GM23248 (cell line): ENCODE results near the gene XBP1. TPM values are rescaled to one million over a fixed set of nuclear protein-coding genes. Genes with fewer than 3 reads are reported as not detected.

ENCODE experiments used
- DNase-seq: peaks from one replicate; pipeline ENCODE4 v3.0.0-alpha.2; 2015
- H2AFZ ChIP-seq: fragments of 200-600 bp; sonication (generic); 2 replicates; pipeline ENCODE4 v1.6.1; 2016; ENCODE audit warnings: antibody characterized with exemption
- H3F3A ChIP-seq: fragments of 200-600 bp; sonication (generic); 2 replicates; pipeline ENCODE4 v1.6.1; 2016; ENCODE audit warnings: mild to moderate bottlenecking, antibody characterized with exemption, mixed run types; ENCODE audit not compliant: insufficient read depth
- H3K27ac ChIP-seq: fragments of 200-600 bp; sonication (generic); 2 replicates; pipeline ENCODE4 v1.5.1; 2016; ENCODE audit warnings: mild to moderate bottlenecking
- H3K27me3 ChIP-seq: fragments of 200-600 bp; sonication (generic); replicated peaks from 2 replicates; pipeline ENCODE4 v1.6.1; 2016; ENCODE audit warnings: mild to moderate bottlenecking; ENCODE audit not compliant: insufficient read depth
- H3K36me3 ChIP-seq: fragments of 200-600 bp; sonication (generic); 2 replicates; pipeline ENCODE4 v1.6.1; 2016; ENCODE audit warnings: low read depth, mild to moderate bottlenecking
- H3K4me1 ChIP-seq: fragments of 200-600 bp; sonication (generic); 2 replicates; pipeline ENCODE4 v1.6.1; 2016; ENCODE audit warnings: mild to moderate bottlenecking; ENCODE audit not compliant: insufficient read depth
- H3K4me2 ChIP-seq: fragments of 200-600 bp; sonication (generic); one replicate; pipeline ENCODE4 v1.6.1; 2016; ENCODE audit warnings: mild to moderate bottlenecking; ENCODE audit not compliant: unreplicated experiment
- H3K4me3 ChIP-seq: fragments of 200-600 bp; sonication (generic); 2 replicates; pipeline ENCODE4 v1.5.1; 2016; ENCODE audit warnings: mild to moderate bottlenecking
- H3K79me2 ChIP-seq: fragments of 200-600 bp; sonication (generic); 2 replicates; pipeline ENCODE4 v1.6.1; 2016; ENCODE audit warnings: mild to moderate bottlenecking; ENCODE audit not compliant: insufficient read depth
- H3K9ac ChIP-seq: fragments of 200-600 bp; sonication (generic); 2 replicates; pipeline ENCODE4 v1.6.1; 2016; ENCODE audit warnings: mild to moderate bottlenecking
- H3K9me2 ChIP-seq: fragments of 200-600 bp; sonication (generic); 2 replicates; pipeline ENCODE4 v1.6.1; 2016; ENCODE audit warnings: mixed run types, mild to moderate bottlenecking, moderate library complexity; ENCODE audit not compliant: insufficient read depth
- H3K9me3 ChIP-seq: fragments of 200-600 bp; sonication (generic); one replicate; pipeline ENCODE4 v1.6.1; 2017; ENCODE audit warnings: low read depth
- H4K20me1 ChIP-seq: fragments of 200-600 bp; sonication (generic); 2 replicates; pipeline ENCODE4 v1.6.0; 2016; ENCODE audit not compliant: insufficient read depth
- EZH2 ChIP-seq: fragments of 200-600 bp; sonication (generic); IDR thresholded peaks from 2 replicates; pipeline ENCODE4 v1.6.1; 2018; ENCODE audit warnings: antibody characterized with exemption, mild to moderate bottlenecking; ENCODE audit not compliant: insufficient read depth, poor library complexity, severe bottlenecking
- EZH2phosphoT487 ChIP-seq: fragments of 200-600 bp; sonication (generic); IDR thresholded peaks from 2 replicates; pipeline ENCODE4 v1.6.1; 2018; ENCODE audit warnings: antibody characterized with exemption, moderate library complexity, mild to moderate bottlenecking, low read depth; ENCODE audit not compliant: insufficient read depth
- WGBS, 2 experiments: methylation state at CpG; one replicate each; pipeline ENCODE4 v1.1.6; 2015 to 2017; ENCODE audit warnings: low lambda C conversion rate in 2 of 2, low coverage in 1 of 2; ENCODE audit errors: missing lambda C conversion rate in 2 of 2; 5-methylcytosine and 5-hydroxymethylcytosine counted together
- in situ Hi-C: fragments of 300-500 bp; cut with MboI; formaldehyde crosslinking; loops from 2 replicates; pipeline ENCODE4 v1.15.0; 2020
- polyA plus RNA-seq: library from polyadenylated mRNA; unstranded; fragments of >200 nt; fragmentation: Nextera tagmentation; extraction: Ambion mirVana; gene quantifications from 2 replicates; pipeline ENCODE4 v1.2.1, GENCODE V29; 2016
- total RNA-seq: library from RNA; depleted of rRNA; stranded (reverse); fragments of >200 nt; shearing (Covaris generic); gene quantifications from 2 replicates; pipeline ENCODE4 v1.2.3, GENCODE V29; 2014

XBP1 gene
- total and polyA plus RNA-seq, 2 experiments from 2014 or later = 256 to 324 TPM

DNA sequence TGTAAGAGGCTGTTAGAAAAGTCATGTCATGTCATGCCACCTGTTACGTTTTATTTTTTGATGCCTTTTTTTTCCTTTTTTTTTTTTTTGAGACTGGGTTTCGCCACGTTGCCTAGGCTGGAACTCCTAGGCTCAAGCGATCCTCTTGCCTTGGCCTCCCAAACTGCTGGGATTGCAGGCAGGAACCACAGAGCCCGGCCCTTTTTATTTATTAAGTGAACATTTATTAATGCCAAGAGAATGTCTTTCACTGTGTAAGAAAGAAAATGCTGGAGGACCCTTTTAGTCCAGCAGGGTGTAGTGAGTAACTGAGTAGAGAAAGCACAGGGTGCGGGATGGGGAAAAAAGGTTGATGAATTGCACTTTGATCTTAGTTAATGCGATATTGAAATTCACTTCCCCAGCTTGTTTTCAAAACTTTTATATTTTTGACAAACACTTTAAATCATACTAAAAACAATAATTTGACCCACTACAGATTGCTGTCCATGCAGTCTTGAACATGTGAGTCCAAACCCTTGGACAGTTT is 2.3 kb upstream of the XBP1 start:
- Histone ChIP-seq H3K9me2 (no peaks in the 10 kb centered on the region), H3K4me3 (peak overlapping the region; percentile 98; the same call in 1 of the 2 replicates)
- in situ Hi-C loops = no loop called here

DNA sequence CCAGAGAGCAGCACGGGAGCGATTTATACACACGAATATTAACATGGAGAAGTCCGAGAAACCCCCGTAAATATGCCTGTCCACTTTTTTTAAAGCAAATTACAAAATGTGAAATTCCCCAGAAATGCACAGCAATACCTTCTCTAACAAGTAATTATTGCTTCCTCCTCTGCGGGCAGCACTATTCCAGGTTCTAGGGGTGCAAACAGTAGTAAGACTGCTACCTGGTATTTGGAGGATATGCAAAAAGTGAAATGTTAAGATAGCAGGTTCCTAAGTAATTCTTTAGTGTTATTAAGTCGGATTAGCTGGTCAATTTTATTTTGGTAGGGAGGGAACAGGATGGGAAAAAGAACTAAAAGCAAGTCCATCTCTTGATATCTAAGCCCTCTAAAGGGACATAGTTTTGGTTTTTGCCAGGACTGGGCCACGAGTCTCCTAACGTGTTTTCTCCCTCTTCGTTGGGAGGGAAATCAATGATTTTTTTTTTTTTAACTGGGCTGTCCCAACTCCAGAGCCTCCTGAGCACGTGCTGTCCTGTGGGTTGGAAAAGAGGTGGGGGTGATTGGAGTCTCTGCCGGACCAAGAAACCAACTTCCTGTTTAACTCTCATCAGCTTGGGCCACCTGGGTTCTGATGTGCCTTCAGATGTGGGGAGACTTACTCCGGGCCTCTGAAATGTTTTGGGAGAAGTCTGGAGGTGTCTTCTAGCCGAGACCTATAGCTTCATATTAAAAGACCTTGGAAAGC is 1.7 kb upstream of the XBP1 start:
- DNase-seq = no peak
- Histone ChIP-seq H3K36me3 (peaks cover 19% of the 10 kb centered on the region), H2AFZ (peak overlapping the region; percentile 47; the same call in 1 of the 2 replicates), H3K9me3 (no peaks in the 10 kb centered on the region), H3K4me3 (peak overlapping the region; percentile 98), H3F3A (peaks cover 25% of the 10 kb centered on the region), H3K27ac (no peak overlapping the region), H3K9me2 (no peaks in the 10 kb centered on the region), H3K4me1 (peaks cover 25% of the 10 kb centered on the region), H3K4me2 (peak overlapping the region; percentile 93), H3K9ac (peak overlapping the region; percentile 100; the same call in 1 of the 2 replicates), H3K27me3 (no peaks in the 10 kb centered on the region), H3K79me2 (peaks cover 60% of the 10 kb centered on the region), H4K20me1 (0 out of 2 replicates have a peak, but pooled peaks cover 5% of the 10 kb centered on the region)
- in situ Hi-C loops = no loop called here
- WGBS, 2 experiments = 58 to 59% methylated on average over 14 of the region's 14 CpGs
- TF ChIP-seq EZH2 (no peak), EZH2phosphoT487 (no peak)

More for the DNA sequence above, 2.3 kb upstream of the XBP1 start:
- Histone ChIP-seq H3K9me3 (no peaks in the 10 kb centered on the region), H3K27me3 (no peaks in the 10 kb centered on the region), H3K9ac (no peak overlapping the region), H3K4me1 (peaks cover 19% of the 10 kb centered on the region), H3K36me3 (peaks cover 14% of the 10 kb centered on the region), H3K27ac (no peak overlapping the region), H3F3A (peaks cover 20% of the 10 kb centered on the region), H3K79me2 (peaks cover 53% of the 10 kb centered on the region), H3K4me2 (no peak overlapping the region), H4K20me1 (no peaks in the 10 kb centered on the region), H2AFZ (peak overlapping the region; percentile 47; the same call in 1 of the 2 replicates)
- DNase-seq = peak; percentile 29
- WGBS, 2 experiments = 83 to 84% methylated on average over 7 of the region's 7 CpGs
- TF ChIP-seq EZH2phosphoT487 = no peak
- no peak for TF ChIP-seq EZH2

DNA sequence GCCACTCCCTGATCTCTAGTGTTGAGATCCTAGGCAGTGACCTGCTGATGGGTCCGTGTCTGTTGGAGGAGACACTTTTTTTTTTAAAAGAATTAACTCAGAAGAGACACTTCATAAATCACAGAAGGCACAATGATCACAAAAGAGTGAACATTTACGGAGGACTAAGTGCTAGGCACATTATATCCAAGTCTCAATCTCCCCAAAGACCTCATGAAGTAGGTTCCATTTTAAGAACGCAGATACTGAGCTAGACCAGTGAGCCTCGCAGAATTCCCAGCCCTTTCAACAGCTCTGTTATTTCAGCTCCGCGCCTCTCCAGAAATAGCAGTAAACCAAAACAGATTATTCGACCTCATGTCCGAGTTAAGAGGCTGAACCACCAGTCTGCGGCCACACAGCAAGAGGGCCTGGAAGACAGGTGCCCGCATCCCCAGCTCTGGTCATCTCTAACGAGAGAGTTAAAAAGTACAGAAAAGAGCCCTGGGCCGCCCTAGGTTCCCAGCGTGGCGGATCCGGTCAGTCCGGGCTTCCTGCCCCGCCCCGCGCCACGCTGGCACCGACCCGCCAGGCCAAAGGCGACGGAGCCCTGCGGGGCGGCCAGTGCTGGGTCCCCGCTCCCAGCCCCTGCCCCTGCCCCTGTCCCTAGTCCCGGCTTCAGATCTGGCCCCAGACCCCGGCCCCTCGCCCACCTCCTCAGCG is 612 bp downstream of the XBP1 start:
- in situ Hi-C loops = no loop called here
- peaks cover 10% of the 10 kb centered on the region; the same call in 1 of the 2 replicates for H4K20me1 ChIP-seq
- no peaks in the 10 kb centered on the region for H3K9me3 ChIP-seq
- no peaks in the 10 kb centered on the region for H3K27me3 ChIP-seq
- peak overlapping the region; percentile 98 for H3K4me3 ChIP-seq
- H3K4me1 ChIP-seq = peaks cover 30% of the 10 kb centered on the region
- H3K27ac ChIP-seq = peak overlapping the region; percentile 100
- TF ChIP-seq EZH2phosphoT487 = no peak
- TF ChIP-seq EZH2 = no peak
- peaks cover 82% of the 10 kb centered on the region for H3K79me2 ChIP-seq
- peaks cover 48% of the 10 kb centered on the region for H3F3A ChIP-seq
- H3K4me2 ChIP-seq = peak overlapping the region; percentile 88
- no peak overlapping the region for H2AFZ ChIP-seq
- 1 to 2% methylated on average over 18 to 23 of the region's 31 CpGs for WGBS, 2 experiments
- H3K9me2 ChIP-seq = no peaks in the 10 kb centered on the region
- H3K36me3 ChIP-seq = peaks cover 41% of the 10 kb centered on the region
- peak overlapping the region; percentile 100 for H3K9ac ChIP-seq
- DNase-seq = peak; percentile 83

DNA sequence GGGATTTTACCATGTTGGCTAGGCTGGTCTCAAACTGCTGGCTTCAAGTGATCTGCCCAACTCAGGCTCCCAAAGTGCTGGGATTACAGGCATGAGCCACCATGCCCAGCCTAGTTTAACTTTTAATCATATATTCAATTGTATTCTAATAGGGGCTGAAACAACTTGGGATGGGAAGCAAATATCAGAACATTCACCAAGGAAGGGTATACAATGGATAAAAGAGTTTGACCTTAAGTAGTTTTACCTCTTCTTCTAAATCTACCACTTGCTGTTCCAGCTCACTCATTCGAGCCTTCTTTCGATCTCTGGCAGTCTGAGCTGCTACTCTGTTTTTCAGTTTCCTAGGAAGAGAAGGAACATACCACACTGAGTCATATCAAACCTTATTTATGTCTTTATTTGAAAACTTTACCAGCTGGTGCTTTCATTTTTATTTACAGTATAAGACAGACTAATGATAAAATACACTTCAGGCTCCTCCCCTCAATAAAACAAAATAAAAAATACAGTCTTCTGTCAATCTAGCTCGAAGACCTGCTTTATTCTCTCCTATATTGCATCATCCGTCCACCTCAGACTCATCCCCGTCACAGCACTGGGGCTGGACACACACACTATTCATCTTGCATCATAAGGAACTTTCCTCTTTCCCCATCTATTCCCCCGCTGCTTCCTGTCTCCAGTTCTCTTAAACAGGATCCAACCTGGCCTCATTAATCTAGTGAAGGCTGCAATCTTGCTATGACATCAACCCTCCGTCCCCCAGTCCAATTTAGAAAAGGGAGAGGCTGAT is 1.4 kb downstream of the XBP1 start:
- 3% methylated on average over 7 of the region's 7 CpGs for WGBS, 2 experiments
- H3K27me3 ChIP-seq = no peaks in the 10 kb centered on the region
- H3K9me3 ChIP-seq = no peaks in the 10 kb centered on the region
- peak overlapping the region; percentile 98 for H3K4me3 ChIP-seq
- H3K4me2 ChIP-seq = peak overlapping the region; percentile 88
- no peak overlapping the region for H2AFZ ChIP-seq
- H3K4me1 ChIP-seq = peaks cover 30% of the 10 kb centered on the region
- DNase-seq = peak; percentile 97
- peaks cover 49% of the 10 kb centered on the region for H3K36me3 ChIP-seq
- peaks cover 55% of the 10 kb centered on the region for H3F3A ChIP-seq
- peaks cover 85% of the 10 kb centered on the region for H3K79me2 ChIP-seq
- in situ Hi-C loops = no loop called here
- TF ChIP-seq EZH2 (no peak), EZH2phosphoT487 (no peak)
- H4K20me1 ChIP-seq = peaks cover 10% of the 10 kb centered on the region; the same call in 1 of the 2 replicates
- H3K9me2 ChIP-seq = no peaks in the 10 kb centered on the region
- H3K27ac ChIP-seq = peak overlapping the region; percentile 100
- peak overlapping the region; percentile 100 for H3K9ac ChIP-seq
